Heart left ventricle (tissue), 16 donors: ENCODE data around the gene PSMG3. TPM values are rescaled to one million over a fixed set of nuclear protein-coding genes. Genes with fewer than 3 reads are reported as not detected.

Experiments
- ATAC-seq, 4 donors: fragments of 200-7000 bp; cut with Tn5 transposase; one replicate each; pipeline ENCODE4 v1.9.1; 2020 to 2022; ENCODE audit warnings: moderate library complexity in 4 of 4, mild to moderate bottlenecking in 3 of 4, moderate number of reproducible peaks in 1 of 4
- DNase-seq, 5 donors: peaks; one replicate each; pipeline ENCODE4 v3.0.0-alpha.2; 2020
- H3K27ac ChIP-seq, 12 donors: fragments of 200-600 bp; sonication (generic) in 4 of 12; one replicate each; pipeline versions ENCODE4 v1.5.0 to v1.8.0; 2016 to 2022; ENCODE audit warnings: mild to moderate bottlenecking in 2 of 12
- H3K27me3 ChIP-seq, 9 donors: fragments of 200-600 bp; sonication (generic) in 2 of 9; one replicate each; pipeline versions ENCODE4 v1.5.1 to v1.8.0; 2016 to 2022; ENCODE audit warnings: mild to moderate bottlenecking in 3 of 9
- H3K36me3 ChIP-seq, 9 donors: fragments of 200-600 bp; sonication (generic) in 2 of 9; one replicate each; pipeline versions ENCODE4 v1.5.0 to v1.8.0; 2018 to 2022; ENCODE audit warnings: mild to moderate bottlenecking in 2 of 9
- H3K4me1 ChIP-seq, 12 donors: fragments of 200-600 bp; sonication (generic) in 4 of 12; one replicate each; pipeline versions ENCODE4 v1.5.0 to v1.8.0; 2016 to 2022; ENCODE audit warnings: mild to moderate bottlenecking in 3 of 12
- H3K4me3 ChIP-seq, 12 donors: fragments of 200-600 bp; sonication (generic) in 4 of 12; one replicate each; pipeline versions ENCODE4 v1.5.0 to v1.8.0; 2017 to 2022; ENCODE audit warnings: mild to moderate bottlenecking in 9 of 12, moderate library complexity in 4 of 12
- H3K9me3 ChIP-seq, 12 donors: fragments of 200-600 bp; sonication (generic) in 4 of 12; one replicate each; pipeline versions ENCODE4 v1.5.0 to v1.8.0; 2016 to 2022; ENCODE audit warnings: mild to moderate bottlenecking in 1 of 12
- POLR2A ChIP-seq, 2 donors: fragments of 450-650 bp; IDR thresholded peaks; one replicate each; pipeline ENCODE4 v1.6.1; 2017; ENCODE audit warnings: antibody characterized with exemption in 2 of 2, mild to moderate bottlenecking in 2 of 2, moderate library complexity in 2 of 2
- whole genome bisulfite sequencing, 4 donors: extraction: QIAGEN DNeasy Blood & Tissue Kit in 2 of 4; methylation state at CpG; one replicate each; pipeline versions ENCODE4 v1.1.5 to v1.1.7; 2013 to 2018; 5-methylcytosine and 5-hydroxymethylcytosine counted together
- intact Hi-C, 10 donors: fragments of 100-400 bp; cut with DNase I; formaldehyde crosslinking; loops; one replicate each; pipeline versions ENCODE4 v1.11.1 to v1.14.2; 2022
- polyA plus RNA-seq, 2 donors: library from polyadenylated mRNA; stranded (reverse); fragments of 200-250 nt; gene quantifications; one replicate each; pipeline ENCODE4 v1.2.3, GENCODE V29; 2013
- total RNA-seq, 9 donors: library from RNA; depleted of rRNA in 2 of 9; stranded (reverse); fragments of >200 nt in 2 of 9; fragmentation: NEBNext Ultra II Directional in 3 of 9; extraction: Animal tissue kit (Norgen Biotek cat#: 25700) in 3 of 9; gene quantifications; one replicate each; pipeline versions ENCODE4 v1.1.0 to v1.2.4, GENCODE V29; 2016 to 2023
- TF ChIP-seq, protein P1 (sequence below), 12 donors: fragments of 200-600 bp; sonication (generic) in 4 of 12; IDR thresholded peaks; one replicate each; pipeline versions ENCODE4 v1.5.0 to v1.8.0; 2018 to 2022; ENCODE audit warnings: antibody characterized with exemption in 12 of 12, mild to moderate bottlenecking in 5 of 12
- donor health status: ischemic (EF 13 %, LVEDD 7.1; RV severe dilation, severe dysfunction).
- donor health status: healthy with polysubstance abuse.
- donor health status: DM: no; HTN: yes; CAD: no.
- donor health status: DM: no; HTN: no; CAD: no.
- donor health status: ischemic (EF 25% LVEDD 6.9; RV normal size, moderate dysfunction).
- donor health status: ischemic (EF 25% LVEDD 5.7; RV mildly dilated, moderate dysfunction).
- donor health status: healthy.
- donor health status: DM: yes; HTN: yes; CAD: no.
- donor health status: ischemic (EF 35%, LVEDD 5.7; RV mildly dilated, moderate dysfunction).
- donor health status: nonischemic (EF 11% LVEDD 7.7; RV severe dilation, severe dysfunction).
- donor health status: DM: yes; HTN: yes; CAD: no.
- donor health status: PGD.
- donor health status: ischemic (EF 29% LVEDD 5.4; RV normal size, mild dysfunction).
- donor health status: nonischemic (EF 23%, LVEDD 6.1; RV moderate dilation, normal function).

PSMG3 gene
- total and polyA plus RNA-seq, 11 donors = 7.3 to 36.5 (median 13.8) TPM

DNA sequence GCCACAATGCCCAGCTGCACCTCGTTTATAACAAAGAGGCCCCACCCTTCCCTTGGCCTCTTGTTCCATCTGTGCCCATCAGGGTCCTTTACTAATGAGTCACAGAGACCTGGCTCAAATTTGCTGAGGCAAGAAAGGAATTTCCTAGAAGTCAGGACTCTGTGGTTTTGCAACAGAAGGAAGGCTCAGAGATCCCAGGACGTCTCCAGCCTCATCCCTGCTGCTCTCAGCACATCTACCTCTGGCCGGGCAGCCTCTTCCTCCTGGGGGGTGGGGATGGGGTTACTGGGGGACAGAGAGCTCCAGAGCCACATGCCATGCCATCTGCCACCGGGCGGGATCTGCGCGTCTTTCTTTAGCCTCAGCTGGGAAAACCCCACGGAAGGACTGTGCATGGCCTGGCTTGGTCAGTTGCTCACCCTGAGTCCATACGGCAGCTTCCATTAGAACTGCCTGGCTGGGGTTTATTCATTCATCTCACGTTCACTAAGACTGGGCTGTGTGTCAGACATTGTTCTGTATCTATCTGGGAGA lies 41.9 kb upstream of the PSMG3 start:
- Histone ChIP-seq H3K4me3 (no peak overlapping the region), H3K27me3 (peaks cover 0 to 12% (median 0%) of the 10 kb centered on the region in 9 donors), H3K4me1 (no peaks in the 10 kb centered on the region), H3K36me3 (no peaks in the 10 kb centered on the region), H3K9me3 (no peaks in the 10 kb centered on the region), H3K27ac (no peak overlapping the region)
- DNase-seq = no peak
- intact Hi-C loops = no loop called here
- 40 to 51% (median 42%) methylated on average over 10 of the region's 10 CpGs for WGBS, 4 donors
- peak in 2 of 4 donors; percentile 24 to 79 for ATAC-seq
- TF ChIP-seq POLR2A (IDR thresholded peaks at IDR 0.05) = no peak
- TF ChIP-seq, protein P1, sequence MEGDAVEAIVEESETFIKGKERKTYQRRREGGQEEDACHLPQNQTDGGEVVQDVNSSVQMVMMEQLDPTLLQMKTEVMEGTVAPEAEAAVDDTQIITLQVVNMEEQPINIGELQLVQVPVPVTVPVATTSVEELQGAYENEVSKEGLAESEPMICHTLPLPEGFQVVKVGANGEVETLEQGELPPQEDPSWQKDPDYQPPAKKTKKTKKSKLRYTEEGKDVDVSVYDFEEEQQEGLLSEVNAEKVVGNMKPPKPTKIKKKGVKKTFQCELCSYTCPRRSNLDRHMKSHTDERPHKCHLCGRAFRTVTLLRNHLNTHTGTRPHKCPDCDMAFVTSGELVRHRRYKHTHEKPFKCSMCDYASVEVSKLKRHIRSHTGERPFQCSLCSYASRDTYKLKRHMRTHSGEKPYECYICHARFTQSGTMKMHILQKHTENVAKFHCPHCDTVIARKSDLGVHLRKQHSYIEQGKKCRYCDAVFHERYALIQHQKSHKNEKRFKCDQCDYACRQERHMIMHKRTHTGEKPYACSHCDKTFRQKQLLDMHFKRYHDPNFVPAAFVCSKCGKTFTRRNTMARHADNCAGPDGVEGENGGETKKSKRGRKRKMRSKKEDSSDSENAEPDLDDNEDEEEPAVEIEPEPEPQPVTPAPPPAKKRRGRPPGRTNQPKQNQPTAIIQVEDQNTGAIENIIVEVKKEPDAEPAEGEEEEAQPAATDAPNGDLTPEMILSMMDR (IDR thresholded peaks at IDR 0.05) = no peak

DNA sequence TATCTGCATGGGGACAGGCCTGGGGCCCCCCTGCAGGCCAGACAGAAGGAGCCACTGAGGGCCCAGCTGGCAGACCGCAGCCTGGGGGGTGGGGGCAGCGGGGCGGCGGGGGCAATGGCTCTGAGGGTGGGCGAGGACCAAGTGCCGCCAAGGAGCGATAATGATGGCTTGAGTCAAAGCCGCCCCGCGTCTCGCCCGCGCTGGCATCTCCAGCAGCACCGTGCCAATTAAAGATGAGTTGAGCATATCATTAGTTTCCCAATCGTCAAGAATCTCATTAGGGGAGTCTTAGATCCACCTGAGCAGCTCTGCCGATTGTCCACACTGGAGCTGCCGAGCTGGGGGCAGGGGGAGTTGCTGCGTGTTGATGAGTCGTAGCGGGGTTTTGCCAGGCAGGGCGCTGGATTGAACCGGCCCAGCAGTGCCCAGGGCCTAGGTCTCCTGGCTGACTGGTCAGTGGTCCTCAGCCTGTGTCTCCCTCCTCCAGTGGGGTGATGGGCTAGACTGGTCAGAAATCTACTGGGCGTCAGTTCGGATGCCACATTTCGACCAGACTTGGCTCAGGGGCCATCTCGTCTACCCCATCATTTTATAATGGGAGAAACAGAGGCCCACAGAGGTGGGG lies 41.0 kb upstream of the PSMG3 start:
- H3K4me1 ChIP-seq = no peaks in the 10 kb centered on the region
- DNase-seq (no peak), ATAC-seq (no peak)
- no peaks in the 10 kb centered on the region for H3K9me3 ChIP-seq
- H3K36me3 ChIP-seq = no peaks in the 10 kb centered on the region
- peaks cover 0 to 16% (median 0%) of the 10 kb centered on the region in 9 donors for H3K27me3 ChIP-seq
- WGBS, 4 donors = 91 to 94% (median 93%) methylated on average over 21 to 26 of the region's 26 CpGs
- H3K4me3 ChIP-seq = no peak overlapping the region
- no peak overlapping the region for H3K27ac ChIP-seq
- intact Hi-C loops = no loop called here
- TF ChIP-seq POLR2A (IDR thresholded peaks at IDR 0.05) = no peak
- TF ChIP-seq, protein P1 (IDR thresholded peaks at IDR 0.05) = no peak

DNA sequence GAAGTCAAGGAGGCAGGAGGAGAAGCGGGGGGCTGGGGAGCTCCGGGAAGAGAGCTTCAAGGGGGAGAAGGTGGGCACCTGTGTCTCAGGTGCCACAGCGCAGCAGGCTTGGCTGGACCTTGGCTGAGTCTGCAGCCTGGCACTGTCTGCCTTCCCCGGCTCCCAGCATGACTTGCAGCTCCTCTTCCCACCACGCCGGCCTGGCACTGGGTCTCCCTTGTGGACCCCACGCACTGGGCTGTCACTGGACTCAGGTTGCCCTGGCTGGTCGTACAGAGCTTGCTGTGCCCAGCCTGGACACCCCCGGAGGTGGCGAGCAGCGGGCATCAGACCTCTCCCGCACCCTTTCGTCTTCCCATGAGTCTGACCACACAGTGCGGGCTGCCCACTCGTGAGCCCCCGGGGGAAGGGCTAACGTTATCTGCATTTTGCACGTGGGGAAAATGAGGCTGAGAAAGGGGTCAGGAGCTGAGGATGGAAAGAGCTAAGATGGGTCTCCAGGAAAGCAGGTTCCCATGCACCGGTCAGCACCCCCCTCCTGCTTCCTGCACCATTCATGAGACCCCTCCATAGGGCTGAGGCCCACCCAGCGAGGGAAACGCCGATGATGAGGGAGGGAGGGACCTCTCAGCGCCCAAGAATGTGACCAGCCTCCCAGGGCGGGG lies 40.3 kb upstream of the PSMG3 start:
- intact Hi-C loops = no loop called here
- no peaks in the 10 kb centered on the region for H3K4me1 ChIP-seq
- H3K4me3 ChIP-seq = no peak overlapping the region
- WGBS, 4 donors = 74 to 84% (median 79%) methylated on average over 21 to 24 of the region's 24 CpGs
- no peaks in the 10 kb centered on the region for H3K9me3 ChIP-seq
- ATAC-seq (no peak), DNase-seq (peak in 1 of 5 donors; percentile 48)
- peaks cover 0 to 16% (median 0%) of the 10 kb centered on the region in 9 donors for H3K27me3 ChIP-seq
- H3K27ac ChIP-seq = no peak overlapping the region
- no peaks in the 10 kb centered on the region for H3K36me3 ChIP-seq
- TF ChIP-seq POLR2A (IDR thresholded peaks at IDR 0.05) = no peak
- TF ChIP-seq, protein P1 (IDR thresholded peaks at IDR 0.05) = no peak

DNA sequence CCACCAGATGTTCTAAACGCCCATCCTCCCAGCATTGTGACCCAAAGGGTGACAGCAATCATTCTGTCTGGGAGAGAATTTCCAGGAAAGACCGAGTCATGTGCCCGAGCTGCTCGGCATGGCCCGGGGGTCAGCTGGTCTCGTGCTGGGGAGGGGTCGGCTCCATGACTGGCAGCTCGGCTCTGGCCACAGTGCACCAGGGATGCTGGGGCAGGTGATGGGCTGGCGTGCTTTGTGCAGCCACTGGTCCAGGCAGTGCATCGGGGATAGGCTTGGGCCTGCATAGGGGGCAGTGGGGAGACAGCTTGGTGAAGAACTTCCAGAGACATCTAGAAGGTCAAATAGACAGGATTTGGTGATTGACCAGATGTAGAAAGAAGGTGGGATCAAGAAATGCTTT lies 39.2 kb upstream of the PSMG3 start:
- Histone ChIP-seq H3K36me3 (no peaks in the 10 kb centered on the region), H3K4me1 (no peaks in the 10 kb centered on the region), H3K4me3 (no peak overlapping the region), H3K27me3 (peaks cover 0 to 21% (median 0%) of the 10 kb centered on the region in 9 donors), H3K9me3 (no peaks in the 10 kb centered on the region), H3K27ac (no peak overlapping the region)
- TF ChIP-seq, protein P1 (IDR thresholded peaks at IDR 0.05) = no peak
- no peak for TF ChIP-seq POLR2A (IDR thresholded peaks at IDR 0.05)
- intact Hi-C loops = no loop called here
- no peak for ATAC-seq
- DNase-seq = peak in 1 of 5 donors; percentile 57
- WGBS, 4 donors = 68 to 78% (median 71%) methylated on average over 10 of the region's 10 CpGs
